NCI-H2196 (cell line): ENCODE measurements around the gene UTP4.

Experiments used
- DNase-seq: peaks from one replicate; lab custom pipeline; 2025; ENCODE audit not compliant: unreplicated experiment; lab: John Stamatoyannopoulos, UW

The UTP4 gene

DNA sequence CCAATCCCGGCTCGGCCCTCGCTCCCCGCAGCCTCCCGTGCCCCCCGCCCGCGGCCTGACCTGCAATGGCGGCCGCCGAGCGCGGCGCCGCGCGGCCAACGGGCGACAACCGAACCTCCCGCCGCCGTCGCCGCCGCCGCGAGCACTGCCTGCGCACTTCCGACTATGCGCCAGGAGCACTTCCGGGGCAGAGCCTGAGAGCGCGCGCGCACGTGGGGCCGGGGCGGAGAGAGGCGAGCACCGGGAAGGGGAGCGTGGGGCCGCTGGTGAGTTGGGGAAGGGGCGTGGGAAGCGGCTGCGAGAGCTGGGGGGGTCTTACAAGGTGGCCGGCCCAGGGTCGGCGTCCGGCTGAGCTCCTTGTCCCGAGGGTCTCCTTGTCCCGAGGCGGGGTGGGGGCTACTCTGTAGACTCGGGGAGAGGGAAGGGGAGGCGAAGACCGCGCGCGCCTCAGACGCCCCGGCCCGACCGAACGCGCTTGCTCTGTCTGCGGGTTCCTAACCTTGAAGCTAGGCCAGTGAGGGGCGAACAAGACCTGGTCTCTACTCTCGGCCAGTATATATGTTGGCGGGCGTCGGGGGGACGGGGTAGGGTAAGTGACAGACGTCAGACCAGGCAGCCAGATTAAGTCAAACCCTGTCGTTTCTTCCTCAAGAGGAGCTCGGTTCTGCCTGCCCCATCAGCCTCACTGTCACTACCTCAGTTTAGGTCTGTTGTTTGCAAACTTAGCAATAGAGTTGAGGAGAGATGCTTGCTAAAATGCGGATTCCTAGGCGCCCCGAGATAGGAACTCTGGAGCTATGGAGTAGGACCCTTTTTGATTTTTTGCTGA is at the start of gene UTP4, which contains the start of gene CHTF8:
TSS of gene UTP4 (plus strand) at position 226 of the 829 bp plus-strand sequence. CDS start 811 bp downstream, outside the sequence.
TSS of gene CHTF8 (minus strand) at position 165 of the 829 bp plus-strand sequence. CDS start 11,130 bp downstream, outside the sequence.
- peak; percentile 65 for DNase-seq

- no peak for DNase-seq
These were observed 49.0 kb upstream of the UTP4 start for GRCh38 chr16:69083306-69083941.

DNA sequence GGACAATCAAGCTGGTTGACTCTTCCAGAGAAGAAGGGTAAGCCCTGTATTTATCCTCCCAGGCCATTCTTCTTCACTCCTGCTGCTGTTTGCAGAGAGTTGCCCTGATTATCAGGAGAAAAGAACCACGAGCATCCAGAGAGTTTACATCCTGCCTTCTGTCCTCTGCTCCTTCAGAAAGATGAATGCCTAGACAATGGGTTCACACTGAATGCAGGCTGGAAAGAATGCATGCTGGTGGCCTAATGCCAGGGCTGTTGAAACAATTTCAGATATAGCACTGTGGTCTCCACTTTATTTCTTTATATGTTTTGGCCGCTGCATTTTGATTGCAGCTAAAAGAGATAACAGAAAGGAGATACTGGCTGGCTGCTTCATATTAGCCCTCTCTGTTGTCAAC is 48.2 kb upstream of the UTP4 start:
- DNase-seq, result no peak

DNA sequence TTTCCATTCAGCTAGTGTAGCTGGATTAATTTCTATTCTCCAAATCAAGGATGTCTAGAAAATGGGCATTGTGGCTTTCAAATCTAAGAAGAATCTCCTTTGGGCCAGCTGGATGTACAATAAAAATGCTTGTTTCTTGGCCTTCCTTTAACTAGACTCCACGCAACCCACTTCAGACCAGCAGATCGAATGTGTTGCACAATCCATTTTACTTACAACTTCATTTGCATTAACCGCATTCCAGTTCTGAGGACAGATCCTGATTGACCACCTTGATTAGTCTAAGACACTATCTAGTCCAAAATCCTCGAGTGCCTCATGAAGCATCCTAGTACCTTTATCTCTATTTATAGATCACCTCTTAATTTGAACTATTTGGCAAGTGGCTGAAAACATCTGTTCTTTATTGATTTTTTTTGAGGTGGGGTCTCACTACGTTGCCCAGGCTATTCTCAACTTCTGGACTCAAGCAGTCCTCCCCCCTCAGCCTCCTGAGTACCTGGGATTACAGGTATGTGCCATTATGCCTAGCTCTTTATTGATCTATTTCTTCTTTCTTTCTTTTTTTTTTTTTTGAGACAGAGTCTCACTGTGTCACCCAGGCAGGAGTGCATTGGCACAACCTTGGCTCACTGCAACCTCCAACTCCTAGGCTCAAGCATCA is 47.3 kb upstream of the UTP4 start:
- DNase-seq, result no peak

DNA sequence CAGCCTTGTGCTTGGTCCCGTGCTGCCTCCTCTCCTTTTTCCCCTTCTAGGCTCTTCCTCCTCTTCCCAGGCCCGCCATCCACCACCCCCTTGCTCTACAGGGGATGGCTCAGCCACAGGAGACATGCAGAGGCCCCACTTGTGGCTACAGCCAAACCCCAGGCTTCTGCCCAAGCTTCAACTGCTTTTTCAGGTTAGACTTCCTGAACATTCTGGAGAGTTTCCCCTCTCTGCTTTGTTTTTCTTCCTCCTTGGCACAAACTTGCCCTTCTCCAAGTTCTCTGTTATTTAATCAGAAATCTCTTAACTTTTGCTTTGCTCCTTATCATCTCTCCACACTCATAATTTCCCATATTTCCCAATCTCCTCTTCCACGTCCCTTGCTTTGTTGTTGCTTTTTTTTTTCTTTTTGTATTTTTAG is 45.3 kb upstream of the UTP4 start:
- no peak for DNase-seq

- no peak for DNase-seq
These were observed 43.8 kb upstream of the UTP4 start for GRCh38 chr16:69088684-69089083.

- DNase-seq, result peak; percentile 49
These were observed 43.1 kb upstream of the UTP4 start for GRCh38 chr16:69089091-69089910.

GRCh38 chr16:69093974-69094373 is 38.5 kb upstream of the UTP4 start:
- DNase-seq, result peak; percentile 9

DNA sequence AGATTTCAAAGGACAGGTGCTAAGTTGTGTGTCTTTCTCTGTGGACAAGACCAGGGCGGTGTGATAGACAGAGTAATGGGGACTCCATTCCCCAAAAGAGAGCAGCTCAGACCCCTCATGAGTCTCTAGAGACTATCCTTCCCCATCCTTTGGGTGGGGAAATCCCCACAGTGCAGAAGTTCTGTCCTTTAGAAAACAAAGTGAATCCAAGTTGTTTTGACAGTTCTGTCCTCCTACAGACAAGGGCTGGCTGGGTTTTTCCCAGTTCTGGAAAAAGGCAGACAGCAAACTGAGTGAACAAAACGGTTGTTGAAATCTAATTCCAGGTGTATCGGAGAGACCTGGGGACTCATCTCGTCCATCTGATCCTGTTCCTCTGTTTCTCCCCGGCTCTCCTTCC is 37.9 kb upstream of the UTP4 start:
- no peak for DNase-seq

- peak; percentile 39 for DNase-seq
These were observed 37.3 kb upstream of the UTP4 start for GRCh38 chr16:69095193-69095592.

- peak; percentile 57 for DNase-seq
These were observed 32.3 kb upstream of the UTP4 start for GRCh38 chr16:69100071-69100691.

GRCh38 chr16:69105501-69106361 is 26.7 kb upstream of the UTP4 start, which contains the start of gene HAS3:
TSS of gene HAS3 (plus strand) at chr16:69105653. CDS start at chr16:69109396, 3,743 bp downstream.
- DNase-seq, result peak; percentile 52

GRCh38 chr16:69106491-69107315 is 25.7 kb upstream of the UTP4 start:
- no peak for DNase-seq

DNA sequence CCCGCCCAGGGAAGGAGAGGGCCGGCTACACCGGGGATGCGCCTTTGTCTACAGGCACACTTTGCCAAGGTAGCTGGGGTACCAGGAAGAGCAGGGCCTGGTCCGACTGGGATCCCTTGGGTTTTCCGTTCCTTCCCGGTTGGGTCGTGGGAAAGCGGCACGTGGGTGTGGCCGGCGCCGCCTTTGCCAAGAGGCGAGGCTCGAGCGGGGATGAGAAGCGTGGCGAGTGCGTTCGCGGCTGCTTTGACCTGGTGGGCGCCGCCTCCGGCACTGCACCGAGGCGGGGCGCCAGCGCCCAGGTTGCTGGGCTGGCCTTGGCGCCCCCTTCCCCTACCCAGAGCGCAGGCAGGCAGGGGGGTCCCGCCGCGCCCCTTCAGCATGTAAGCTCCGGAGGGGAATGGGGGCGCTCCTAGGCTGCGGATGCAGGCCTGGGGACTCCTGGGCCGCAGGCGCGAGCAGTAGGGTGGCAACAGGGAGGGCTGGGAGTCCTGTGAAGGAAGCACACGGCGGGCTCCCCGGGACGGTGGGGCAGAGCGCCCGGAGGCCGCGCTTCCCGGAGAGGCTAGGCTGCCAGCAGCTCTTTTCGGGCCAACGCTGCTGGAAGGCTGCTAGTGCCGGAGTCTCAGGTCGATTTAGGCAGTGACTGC is 25.0 kb upstream of the UTP4 start:
- no peak for DNase-seq

GRCh38 chr16:69108064-69108904 is 24.2 kb upstream of the UTP4 start:
- no peak for DNase-seq

- no peak for DNase-seq
These were observed 23.6 kb upstream of the UTP4 start for GRCh38 chr16:69108905-69109252.
